CD4-positive, alpha-beta T cell treated with Interleukin-17A for 4 hours (primary cell): ENCODE measurements around the gene TEX9.
"Not testable (repeated sequence)": the region's sequence is repeated elsewhere in the genome, so short reads cannot be mapped to it uniquely, and the experiment has no call there.

ENCODE experiments used
- DNase-seq: peaks from one replicate; pipeline ENCODE4 v3.0.0-alpha.2; 2020; ENCODE audit warnings: mixed read lengths

Gene TEX9

GRCh38 chr15:56365075-56365711 is at the start of gene TEX9:
TSS of gene TEX9 (plus strand) at chr15:56365426. CDS start at chr15:56365451, 25 bp downstream.
- peak; percentile 55 for DNase-seq

DNA sequence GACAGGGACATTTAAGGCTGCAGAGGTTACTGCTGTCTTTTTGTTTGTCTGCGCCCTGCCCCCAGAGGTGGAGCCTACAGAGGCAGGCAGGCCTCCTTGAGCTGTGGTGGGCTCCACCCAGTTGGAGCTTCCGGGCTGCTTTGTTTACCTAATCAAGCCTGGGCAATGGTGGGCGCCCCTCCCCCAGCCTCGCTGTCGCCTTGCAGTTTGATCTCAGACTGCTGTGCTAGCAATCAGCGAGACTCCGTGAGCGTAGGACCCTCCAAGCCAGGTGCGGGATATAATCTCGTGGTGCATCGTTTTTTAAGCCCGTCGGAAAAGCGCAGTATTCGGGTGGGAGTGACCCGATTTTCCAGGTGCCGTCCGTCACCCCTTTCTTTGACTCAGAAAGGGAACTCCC is 48.7 kb upstream of the TEX9 start:
- DNase-seq: not testable (repeated sequence)

DNA sequence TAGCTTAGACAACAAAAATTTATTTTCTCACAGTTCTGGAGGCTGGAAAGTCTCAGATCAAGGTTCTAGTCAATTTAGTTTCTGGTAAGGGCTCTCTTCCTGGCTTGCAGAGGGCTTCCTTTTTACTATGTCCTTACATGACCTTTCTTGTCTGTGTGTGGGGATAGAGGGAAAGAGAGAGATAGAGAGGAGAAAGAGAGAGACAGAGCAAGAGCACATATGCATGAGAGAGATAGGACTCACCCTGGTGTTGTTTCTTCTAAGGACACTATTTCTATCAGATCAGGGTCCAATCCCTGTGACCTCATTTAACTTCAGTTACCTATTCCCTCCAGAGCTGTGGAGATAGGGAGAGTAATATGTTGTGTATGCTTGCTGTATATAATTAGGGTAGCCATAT is 44.9 kb upstream of the TEX9 start:
- DNase-seq: no peak

DNA sequence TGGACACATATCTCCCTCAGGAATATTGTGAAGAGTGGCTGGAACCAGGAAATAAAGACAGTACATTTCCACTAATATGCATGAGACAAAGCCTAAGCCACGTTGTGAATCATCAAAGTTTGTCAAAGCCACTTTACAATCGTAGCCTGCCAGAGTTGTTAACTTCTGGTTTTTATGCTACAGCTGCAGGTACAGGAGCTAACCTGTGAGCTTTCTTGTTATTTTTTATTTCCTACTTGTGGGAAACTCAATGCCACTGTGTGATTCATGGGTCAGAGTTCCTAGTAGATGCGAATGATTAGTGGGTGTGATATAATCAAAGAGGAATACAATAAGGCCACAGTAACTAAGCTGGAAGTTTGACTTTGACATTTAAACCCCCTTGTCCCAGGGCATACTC is 44.4 kb upstream of the TEX9 start:
- no peak for DNase-seq

GRCh38 chr15:56322444-56322843 is 42.8 kb upstream of the TEX9 start:
- DNase-seq: no peak

DNA sequence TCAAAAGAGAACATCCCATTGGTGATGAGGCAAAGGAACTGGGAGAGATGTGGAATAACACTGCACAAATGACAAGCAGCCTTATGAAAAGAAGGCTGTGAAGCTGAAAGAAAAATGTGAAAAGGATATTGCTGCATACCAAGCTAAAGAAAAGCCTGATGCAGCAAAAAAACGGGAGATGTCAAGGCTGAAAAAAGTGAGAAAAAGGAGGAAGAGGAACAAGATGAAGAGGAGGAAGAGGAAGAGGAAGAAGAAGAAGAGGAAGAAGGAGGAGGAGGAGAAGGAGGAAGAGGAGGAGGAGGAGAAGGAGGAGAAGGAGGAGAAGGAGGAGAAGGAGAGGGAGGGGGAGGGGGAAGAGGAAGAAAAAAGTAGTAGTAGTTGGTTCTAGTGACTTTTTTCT is 41.8 kb upstream of the TEX9 start:
- DNase-seq: no peak

GRCh38 chr15:56325186-56325585 is 40.0 kb upstream of the TEX9 start:
- DNase-seq: no peak

GRCh38 chr15:56327721-56328502 is 37.3 kb upstream of the TEX9 start:
- DNase-seq: no peak

- no peak for DNase-seq
Observed at GRCh38 chr15:56337084-56337725, 28.0 kb upstream of the TEX9 start.

DNA sequence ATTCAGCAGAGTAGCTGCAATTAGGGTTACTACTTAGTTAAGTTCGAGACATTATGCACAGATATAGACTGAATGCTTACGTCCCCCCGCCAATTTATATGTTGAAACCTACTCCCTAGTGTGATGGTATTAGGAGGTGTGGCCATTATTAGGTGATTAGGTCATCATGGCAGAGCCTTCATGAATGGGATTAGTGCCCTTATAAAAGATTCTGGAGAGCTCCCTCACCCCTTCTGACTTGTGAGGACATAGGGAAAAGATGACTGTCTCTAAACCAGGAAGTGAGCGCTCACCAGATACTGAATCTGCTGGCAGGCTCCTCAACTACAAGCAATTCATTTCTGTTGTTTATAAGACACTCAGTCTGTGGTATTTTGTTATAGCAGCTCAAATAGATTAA is 25.6 kb upstream of the TEX9 start:
- DNase-seq: no peak

GRCh38 chr15:56341201-56341600 is 24.0 kb upstream of the TEX9 start:
- DNase-seq: no peak

- DNase-seq: no peak
Observed at GRCh38 chr15:56342653-56343052, 22.6 kb upstream of the TEX9 start.

DNA sequence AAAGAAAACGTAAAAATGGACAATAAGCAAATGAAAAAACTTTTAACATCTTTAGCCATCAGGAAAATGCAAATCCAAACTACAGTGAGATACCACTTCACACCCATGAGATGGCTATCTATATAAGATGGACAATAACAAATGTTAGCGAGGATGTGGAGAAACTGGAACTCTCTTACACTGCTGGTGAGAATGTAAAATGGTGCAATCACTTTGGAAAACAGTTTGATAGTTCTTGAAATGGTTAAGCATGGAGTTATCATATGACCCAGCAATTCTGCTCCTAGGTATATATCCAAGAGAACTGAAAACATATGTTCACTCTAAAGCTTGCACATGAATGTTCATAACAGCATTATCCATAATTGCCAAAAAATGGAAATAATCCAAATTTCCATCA is 21.3 kb upstream of the TEX9 start:
- no peak for DNase-seq

DNA sequence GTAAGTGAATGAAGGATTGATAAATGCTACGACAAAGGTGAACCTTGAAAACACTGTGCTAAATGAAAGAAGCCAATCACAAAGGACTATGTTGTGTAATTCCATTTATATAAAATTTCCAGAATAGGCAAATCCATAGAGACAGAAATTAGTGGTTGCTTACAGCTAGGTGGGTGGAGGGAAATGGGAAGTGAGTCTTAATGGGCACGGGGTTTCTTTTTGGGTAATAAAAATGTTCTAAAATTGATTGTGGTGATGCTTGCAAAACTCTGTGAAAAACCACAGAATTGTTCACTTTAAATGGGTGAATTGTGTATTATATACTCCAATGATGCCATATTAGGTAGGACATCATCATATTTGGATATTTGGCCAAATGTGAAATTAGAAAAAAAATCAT is 20.9 kb upstream of the TEX9 start:
- no peak for DNase-seq

DNA sequence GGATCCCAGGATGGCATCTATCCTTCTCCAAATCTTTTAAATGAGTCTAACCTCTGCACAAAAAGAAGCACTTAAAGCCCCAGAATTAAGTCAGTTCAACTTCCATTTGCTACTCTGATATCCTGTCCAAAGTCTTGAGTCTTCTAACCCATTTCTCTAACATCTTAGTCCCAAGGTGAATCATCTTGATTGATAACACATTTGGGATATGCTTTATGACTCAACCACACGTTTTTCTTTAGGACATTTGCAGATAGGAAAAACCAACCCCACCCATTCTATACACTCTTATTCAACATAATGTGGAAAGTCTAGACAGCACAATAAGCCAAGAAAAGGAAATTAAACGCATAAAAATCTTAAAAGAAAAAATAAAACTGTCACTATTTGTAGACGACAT is 18.8 kb upstream of the TEX9 start:
- DNase-seq: no peak

GRCh38 chr15:56349554-56349953 is 15.7 kb upstream of the TEX9 start:
- no peak for DNase-seq

DNA sequence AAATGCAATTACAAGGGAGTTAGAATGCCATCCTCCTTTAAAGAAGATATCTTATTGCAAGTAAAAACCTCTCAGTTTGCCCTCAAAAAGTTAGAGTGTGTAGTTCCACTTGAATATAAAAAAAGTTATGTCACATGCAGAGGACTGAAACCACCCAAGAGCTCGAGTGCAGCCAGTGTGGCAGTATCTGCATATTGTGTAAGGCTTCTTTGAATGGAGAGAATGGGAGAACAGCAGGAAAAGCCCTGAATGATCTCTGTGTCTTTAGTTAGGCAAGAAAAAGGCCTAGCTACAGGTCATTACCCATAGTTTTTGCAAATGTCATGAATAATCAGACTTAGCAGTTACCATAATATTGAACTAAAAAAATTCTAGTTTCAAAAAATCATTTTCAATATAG is 13.9 kb upstream of the TEX9 start:
- DNase-seq: no peak

DNA sequence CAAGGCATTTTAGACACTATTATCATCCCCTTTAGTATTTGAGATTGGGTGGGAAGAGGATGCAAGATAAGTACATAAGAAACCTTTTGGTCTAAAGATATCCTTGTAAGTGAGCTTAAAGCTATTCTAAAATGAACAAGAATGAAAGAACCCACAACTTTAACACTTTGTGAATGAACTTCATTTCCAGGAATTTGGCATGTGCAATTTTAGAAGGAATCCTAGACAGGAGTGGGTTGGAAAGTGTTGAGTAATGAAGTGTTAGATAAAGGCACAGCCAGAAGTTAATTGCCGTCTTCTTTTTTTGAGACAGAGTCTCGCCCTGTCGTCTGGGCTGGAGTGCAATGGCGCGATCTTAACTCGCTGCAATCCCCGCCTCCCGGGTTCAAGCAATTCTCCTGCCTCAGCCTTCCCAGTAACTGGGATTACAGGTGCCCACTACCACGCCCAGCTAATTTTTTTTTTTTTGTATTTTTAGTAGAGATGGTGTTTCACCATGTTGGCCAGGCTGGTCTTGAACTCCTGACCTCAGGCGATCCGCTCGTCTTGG is 13.2 kb upstream of the TEX9 start:
- no peak for DNase-seq

DNA sequence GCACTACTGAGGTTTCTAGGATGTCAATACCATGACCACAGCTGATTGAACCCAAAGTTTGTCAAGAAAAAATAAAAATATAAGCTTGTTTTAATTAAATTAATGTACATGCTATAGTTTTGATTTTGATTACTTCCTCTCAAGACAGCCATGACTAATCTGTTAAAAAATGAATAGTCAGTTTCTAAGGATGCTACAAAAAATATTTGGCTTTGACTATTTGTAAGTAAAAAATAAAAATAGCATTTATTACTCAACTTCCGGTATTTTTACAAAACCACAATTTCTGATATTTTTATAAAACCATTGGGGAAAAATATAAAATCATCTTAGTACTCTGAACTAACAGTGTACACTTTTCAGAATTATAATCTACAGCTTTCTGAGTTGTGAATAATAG is 12.1 kb upstream of the TEX9 start:
- no peak for DNase-seq

- no peak for DNase-seq
Observed at GRCh38 chr15:56353740-56354139, 11.5 kb upstream of the TEX9 start.

GRCh38 chr15:56356616-56357015 is 8.6 kb upstream of the TEX9 start:
- DNase-seq: no peak

GRCh38 chr15:56358604-56359003 is 6.6 kb upstream of the TEX9 start:
- no peak for DNase-seq

GRCh38 chr15:56361987-56362386 is 3.2 kb upstream of the TEX9 start:
- DNase-seq: no peak

GRCh38 chr15:56366211-56366610 is 985 bp downstream of the TEX9 start:
- no peak for DNase-seq
